Fibroblast of skin of left biceps (primary cell): ENCODE results near the gene SYT9.

ENCODE experiments used
- DNase-seq, 2 experiments: peaks; one replicate each; pipeline ENCODE4 v3.0.0-alpha.2; 2013; ENCODE audit warnings: low read depth in 2 of 2

Gene SYT9

DNA sequence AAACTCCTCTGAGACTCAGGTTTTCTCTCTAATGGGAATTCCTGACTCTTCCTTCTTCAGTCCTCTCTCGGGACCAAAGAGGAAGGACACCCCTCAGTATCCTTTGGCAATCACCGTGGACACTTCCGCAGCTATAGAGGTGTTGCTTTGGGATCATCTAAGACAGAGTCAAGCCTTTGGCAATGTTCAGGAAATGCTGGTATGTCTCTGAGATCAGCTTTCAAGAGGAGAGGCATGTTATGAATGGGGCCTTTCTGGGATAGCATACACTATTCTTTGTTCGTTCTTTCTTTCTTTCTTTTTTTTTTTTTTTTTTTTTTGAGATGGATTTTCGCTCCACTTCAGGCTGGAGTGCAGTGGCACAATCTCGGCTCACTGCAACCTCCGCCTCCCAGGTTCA is 219.4 kb downstream of the SYT9 start:
- no peak for DNase-seq

DNA sequence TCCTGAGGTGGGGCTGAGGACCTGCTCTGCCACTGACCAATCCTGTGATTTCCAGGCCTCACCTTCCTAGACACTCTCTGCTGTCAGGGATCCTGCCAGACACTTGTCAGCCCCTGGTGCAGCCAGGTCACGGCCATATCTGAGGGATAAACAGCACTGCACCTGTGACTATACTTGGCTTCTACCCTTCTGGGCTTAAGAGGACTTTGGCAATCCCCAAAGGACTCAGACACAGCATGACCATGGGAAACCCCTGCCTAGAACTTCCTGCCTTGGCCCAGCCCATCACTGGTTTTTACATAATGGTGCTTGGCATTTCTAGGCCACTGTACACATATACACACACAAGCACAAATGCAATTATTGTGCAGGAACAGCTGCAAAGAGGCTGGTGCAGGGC is 222.0 kb downstream of the SYT9 start:
- DNase-seq, result no peak

GRCh38 chr11:7480113-7480512 is 228.4 kb downstream of the SYT9 start:
- DNase-seq, result peak; percentile 6 to 7

DNA sequence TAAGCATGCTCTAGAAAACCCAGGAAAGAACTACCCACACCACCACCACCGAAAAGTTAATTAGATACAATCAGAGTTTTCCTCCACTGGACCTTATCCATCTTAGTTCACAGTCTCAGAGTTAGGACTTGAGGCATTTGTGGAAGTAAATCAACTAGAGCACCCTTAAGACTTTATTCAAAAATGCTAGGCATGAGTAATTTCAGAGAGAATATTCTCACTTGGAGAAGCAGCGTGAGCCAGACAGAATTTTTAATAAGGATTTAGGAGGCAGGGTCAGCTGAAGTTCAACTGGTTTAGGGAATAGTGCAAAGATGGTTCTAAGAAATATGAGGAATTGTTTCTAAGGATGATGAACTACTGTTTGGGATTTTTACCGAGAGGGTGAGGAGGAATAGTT is 232.4 kb downstream of the SYT9 start:
- DNase-seq, result no peak

GRCh38 chr11:7484645-7485044 is 232.9 kb downstream of the SYT9 start:
- no peak for DNase-seq

DNA sequence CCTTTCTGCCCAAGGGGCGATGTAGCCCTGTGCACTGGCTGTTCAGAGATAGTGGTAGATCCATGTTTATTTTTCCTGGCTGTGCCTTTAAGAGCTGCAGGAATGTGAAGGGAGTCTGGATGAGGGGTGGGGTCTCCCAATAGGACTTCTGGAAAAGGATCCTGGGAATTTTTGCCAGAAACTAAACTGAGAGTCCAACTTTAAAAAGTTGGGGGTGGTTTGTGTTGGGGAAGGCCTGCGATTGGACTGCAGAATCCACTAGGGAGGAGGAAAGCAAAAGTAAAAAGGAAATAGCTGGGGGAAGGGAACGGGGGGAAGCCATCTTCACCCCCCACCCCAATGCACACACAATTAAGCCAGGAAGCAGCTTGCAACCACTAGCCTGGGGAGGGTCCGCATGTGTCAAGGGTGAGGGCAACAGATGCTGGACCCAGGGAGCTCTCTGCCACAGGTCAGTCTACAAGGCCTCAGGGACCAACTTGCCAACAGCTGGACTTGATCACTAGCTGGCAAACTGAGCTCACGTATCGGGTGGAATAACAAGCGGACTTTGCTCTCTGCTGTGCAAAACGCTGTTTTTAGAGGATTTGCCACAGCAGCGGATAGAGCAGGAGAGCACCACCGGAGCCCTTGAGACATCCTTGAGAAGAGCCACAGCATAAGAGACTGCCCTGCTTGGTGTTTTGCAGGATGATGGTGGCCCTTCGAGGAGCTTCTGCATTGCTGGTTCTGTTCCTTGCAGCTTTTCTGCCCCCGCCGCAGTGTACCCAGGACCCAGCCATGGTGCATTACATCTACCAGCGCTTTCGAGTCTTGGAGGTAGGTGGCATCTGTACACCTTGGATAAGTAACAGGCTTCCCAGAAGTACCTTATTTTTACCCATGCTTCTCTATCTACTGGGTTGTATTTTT is 233.7 kb downstream of the SYT9 start, which contains the start of gene OLFML1:
Gene OLFML1, plus strand, starts transcription at position 321 of the 912 bp plus-strand sequence. Its CDS starts 370 bp downstream, at position 691.
- DNase-seq, result peak; percentile 30 to 39

DNA sequence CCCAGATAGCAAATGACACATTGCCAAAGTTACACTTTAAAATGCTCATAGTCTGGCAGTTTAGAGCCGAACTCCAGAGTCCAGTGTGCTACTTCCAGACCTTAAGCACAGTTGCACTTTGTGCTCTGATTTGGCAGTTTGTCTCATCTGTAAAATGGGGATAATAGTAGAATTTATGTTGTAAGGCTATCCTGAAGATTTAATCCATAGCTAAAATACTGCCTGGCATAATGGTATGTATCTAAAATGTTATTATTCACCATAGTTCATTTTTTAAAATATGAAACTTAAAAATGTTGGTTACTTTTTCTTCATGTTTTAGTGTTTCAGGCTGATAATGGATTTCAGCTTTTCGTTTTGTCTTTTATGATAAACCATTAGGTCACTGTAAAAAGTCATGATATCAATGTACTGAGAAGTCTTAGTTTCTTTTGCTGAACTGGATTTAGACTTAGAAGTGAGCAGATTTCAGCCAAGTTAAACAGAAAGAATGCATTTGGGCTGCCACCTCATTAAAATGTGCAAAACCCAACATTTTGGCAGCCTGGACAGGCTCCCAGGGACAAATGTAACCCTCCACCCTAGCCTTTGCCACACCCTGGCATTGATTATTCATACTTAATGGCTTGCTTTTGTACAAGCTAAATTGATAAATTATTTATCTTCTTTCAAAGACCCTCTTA is 234.5 kb downstream of the SYT9 start:
- no peak for DNase-seq

DNA sequence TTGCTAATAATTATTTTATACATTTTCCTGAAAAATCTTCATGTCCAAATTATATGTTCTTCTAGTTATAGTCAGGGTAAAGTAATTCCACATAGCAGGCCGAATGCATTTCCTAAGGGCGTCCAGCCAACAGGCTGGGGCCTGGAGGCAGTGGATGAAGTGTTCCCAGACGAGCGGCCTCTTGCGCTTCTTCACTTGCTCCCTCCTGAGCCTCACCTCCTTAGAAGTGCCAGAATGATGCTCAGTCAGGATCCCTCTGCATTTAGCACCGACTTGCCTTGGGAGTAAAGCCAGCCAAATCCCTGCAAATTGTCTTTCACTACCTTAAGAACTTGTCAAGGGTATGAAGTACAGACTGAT is 235.1 kb downstream of the SYT9 start:
- DNase-seq, result peak in 1 of 2 experiments; percentile 3

DNA sequence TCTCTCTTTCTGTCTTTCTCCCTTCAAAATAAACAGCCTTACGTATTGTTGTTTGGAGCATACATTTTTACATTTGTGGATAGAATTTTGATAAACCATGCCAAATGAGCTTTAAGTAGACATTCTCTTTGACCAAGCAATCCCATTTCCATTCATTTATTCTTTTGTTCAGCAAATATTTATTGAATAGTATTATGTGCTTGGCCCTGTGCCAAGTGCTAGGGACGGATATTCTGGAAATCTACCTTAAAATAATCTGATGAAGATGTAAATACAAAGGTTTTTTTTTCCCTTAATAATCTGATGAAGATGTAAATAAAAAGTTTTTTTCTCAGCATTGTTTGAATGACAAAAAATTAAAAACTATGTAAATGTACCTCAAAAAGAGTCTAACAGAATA is 235.7 kb downstream of the SYT9 start:
- DNase-seq, result no peak

DNA sequence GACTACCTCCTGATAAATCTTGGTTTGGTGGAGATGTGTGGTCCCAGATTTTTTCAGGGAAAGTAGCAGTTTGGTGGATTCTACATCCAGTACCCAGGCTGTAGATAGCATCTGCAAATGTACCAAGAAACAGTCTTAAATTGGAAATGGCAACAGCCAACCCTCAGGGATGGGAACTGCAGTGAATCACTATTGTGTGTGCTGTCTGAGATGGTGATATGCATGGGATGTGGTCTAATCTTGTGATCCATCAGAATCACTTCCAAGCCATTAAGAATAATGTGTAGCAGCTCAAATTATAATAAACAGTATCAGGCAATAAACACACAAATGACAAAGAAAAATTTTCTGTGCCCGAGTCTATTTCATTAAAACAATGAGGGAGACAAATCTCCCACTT is 237.0 kb downstream of the SYT9 start:
- DNase-seq, result no peak

DNA sequence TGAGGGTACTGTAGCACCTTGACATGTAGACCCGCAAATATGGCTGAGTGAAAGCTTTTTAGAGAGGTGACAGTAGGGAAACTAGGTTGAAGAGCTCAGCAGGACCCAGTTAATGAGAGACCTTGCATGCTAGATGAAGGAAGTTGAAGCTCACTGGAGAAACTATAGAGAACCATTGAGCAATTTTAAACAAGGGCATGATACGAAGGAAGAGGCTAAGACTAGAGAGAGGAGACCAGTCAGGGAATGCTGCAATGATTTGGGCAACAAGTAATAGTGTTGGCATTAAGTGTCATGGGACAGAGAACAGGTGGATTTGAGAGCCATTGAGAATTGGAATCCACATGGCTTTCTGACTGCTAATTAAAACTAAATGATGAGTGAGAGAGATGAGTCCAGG is 237.7 kb downstream of the SYT9 start:
- no peak for DNase-seq

GRCh38 chr11:7490054-7490453 is 238.3 kb downstream of the SYT9 start:
- DNase-seq, result no peak

DNA sequence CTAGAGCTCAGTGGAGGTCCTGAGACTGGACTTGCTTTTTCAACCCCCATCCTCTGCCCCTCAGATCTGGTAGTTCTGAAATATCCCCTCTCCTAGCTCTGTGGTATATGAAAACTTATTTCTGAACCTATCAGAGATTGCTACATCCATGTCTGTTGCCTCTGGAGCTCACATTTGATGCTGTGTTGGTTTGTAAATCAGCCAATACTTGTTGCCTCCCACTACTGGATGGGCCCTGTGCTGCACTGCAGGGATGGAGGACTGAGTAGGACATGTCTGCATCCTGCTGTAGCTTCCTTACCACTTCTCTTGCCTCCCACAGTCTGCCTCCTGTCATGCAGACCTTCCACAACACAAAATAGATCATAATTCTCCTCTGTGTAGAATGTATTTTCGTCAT is 238.8 kb downstream of the SYT9 start:
- DNase-seq, result no peak

DNA sequence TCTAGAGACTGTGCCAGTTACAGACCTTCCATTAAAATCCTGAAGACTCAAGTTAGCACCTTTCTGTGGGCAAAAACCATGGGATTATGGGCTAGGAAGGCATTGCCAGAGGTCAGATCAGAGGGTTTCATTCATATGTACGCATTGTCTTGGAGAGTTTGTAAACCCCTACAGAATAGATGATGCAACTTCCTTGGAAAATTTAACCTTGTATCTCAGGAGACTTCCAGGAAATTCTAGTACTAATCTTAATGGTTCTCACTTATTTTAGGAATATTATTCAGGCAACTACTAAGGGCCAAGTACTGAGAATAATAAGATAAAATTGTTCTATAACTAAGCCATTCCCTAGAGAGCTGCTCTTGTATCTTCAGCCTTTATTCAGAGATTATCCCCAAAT is 240.5 kb downstream of the SYT9 start:
- no peak for DNase-seq

GRCh38 chr11:7493670-7494069 is 242.0 kb downstream of the SYT9 start:
- no peak for DNase-seq

- DNase-seq, result no peak
Measured at GRCh38 chr11:7494086-7494745, 242.5 kb downstream of the SYT9 start.

DNA sequence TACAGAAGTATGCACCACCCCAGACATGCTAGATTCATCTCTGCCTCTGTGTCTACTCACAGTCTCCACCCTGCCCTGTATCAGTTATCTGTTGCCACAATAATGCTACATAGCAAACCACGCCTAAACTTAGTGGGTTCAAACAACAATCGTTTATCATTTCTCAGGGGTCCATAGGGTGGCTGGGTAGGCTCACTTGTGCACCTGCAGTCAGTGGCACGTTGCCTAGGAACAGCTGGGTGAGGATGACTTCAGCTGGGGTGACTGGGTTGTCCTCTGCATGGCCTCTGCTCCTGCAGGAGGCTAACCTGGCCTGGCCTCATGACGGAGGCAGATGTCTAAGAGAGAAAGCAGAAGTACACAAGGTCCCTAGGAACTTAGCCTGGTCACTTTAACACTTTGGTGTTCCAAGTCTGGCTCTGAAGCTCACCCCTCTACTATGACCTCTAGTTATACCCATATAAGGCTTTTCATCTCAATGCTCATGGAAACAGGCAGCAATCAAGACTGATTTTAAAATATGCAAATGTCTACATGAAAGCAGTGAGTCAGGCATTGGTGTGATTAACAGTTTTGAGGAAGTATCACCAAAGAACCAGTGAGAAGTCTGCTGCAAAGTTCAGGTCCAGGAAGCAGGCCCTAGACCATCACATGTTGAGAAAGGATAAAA is 244.3 kb downstream of the SYT9 start:
- no peak for DNase-seq

GRCh38 chr11:7498193-7498592 is 246.5 kb downstream of the SYT9 start:
- no peak for DNase-seq

GRCh38 chr11:7499081-7499480 is 247.4 kb downstream of the SYT9 start:
- DNase-seq, result no peak

DNA sequence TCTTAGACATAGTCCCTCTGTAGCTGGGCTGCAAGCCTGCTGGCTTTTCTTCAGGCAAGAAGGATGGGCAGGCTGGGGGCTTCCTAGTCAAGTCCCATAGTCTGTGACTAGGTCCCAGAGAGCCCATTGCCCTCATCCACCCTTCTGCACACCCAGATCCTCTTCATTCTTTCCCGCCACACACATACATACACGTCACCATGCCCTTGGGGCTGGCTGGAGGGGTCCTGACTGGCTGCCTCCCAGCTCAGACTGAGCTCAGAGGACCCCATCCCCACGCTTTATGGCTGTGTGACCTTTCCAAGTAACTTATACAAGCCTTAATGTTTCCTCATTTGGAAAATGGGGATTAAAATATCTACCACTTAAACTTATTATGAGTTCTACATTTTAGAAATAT is 248.5 kb downstream of the SYT9 start:
- no peak for DNase-seq

- no peak for DNase-seq
Measured at GRCh38 chr11:7501251-7501650, 249.5 kb downstream of the SYT9 start.

DNA sequence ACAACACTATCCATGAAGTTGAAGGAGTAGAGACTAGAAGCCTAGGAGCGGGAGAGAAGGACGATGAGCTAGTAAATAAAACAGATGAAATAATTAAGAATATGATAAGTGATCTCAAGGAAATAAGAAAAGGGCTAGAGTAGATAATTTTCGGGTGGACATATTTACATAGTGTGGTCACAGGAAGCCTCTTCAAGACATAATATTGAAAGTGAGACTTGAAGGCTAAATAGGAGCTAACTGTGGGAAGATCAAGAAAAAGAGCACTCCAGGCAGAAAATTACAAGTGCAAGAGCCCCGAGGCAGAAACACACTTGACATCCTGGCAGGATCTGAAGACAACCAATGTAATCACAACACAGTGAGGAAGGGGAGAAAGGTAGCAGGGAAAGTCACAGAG is 250.2 kb downstream of the SYT9 start:
- no peak for DNase-seq
